Dedifferentiated amniotic fluid mesenchymal stem cell (primary cell): ENCODE results near the gene RRP36.
A peak's percentile ranks its signal among the peaks of the same experiment; 100 is the strongest.
"Not testable (repeated sequence)": the region's sequence is repeated elsewhere in the genome, so short reads cannot be mapped to it uniquely, and the experiment has no call there.

Experiments used
- DNase-seq: peaks from one replicate; pipeline ENCODE4 v3.0.0-alpha.2; 2016; ENCODE audit errors: extremely low spot score

Gene RRP36, protein sequence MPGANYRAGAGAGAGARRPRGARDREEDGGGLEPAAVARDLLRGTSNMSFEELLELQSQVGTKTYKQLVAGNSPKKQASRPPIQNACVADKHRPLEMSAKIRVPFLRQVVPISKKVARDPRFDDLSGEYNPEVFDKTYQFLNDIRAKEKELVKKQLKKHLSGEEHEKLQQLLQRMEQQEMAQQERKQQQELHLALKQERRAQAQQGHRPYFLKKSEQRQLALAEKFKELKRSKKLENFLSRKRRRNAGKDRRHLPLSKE

DNA sequence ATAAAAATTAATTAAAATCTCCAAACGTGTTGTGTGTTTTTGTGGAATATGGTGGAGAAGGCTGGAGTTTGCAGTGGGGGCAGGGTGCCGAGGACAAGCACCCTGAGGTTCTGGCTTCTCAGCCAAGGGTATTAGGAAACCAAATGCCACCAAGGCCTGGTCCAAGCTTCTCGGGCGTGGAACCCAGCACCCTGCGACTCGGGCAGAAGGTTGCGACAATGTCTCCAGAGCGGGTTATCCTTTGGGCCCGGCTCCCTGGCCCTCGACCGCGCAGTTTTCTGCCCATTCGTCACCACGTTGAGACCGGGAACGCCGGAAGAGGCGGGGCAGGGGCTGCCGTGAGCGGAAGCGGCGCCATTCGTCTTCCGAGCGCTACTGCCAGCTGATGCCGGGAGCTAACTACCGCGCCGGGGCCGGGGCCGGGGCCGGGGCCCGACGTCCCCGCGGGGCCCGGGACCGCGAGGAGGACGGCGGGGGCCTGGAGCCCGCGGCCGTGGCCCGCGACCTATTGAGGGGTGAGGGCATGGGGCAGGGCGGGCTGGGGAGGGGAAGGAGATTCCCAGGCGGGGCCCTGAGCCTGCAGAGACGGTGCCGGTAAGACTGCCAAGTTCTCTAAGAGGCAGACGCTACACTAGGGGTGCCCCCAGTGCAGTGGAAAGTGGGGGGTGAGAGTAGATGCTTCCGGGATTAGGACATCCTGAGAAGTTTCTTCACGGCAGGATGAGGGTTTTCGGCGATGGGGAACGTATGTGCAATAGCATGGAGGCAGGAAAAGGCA, at the start of gene RRP36:
RRP36 (plus strand) TSS at position 354 of the 778 bp plus-strand sequence; CDS start at position 386, 32 bp downstream.
- peak; percentile 68 for DNase-seq

DNA sequence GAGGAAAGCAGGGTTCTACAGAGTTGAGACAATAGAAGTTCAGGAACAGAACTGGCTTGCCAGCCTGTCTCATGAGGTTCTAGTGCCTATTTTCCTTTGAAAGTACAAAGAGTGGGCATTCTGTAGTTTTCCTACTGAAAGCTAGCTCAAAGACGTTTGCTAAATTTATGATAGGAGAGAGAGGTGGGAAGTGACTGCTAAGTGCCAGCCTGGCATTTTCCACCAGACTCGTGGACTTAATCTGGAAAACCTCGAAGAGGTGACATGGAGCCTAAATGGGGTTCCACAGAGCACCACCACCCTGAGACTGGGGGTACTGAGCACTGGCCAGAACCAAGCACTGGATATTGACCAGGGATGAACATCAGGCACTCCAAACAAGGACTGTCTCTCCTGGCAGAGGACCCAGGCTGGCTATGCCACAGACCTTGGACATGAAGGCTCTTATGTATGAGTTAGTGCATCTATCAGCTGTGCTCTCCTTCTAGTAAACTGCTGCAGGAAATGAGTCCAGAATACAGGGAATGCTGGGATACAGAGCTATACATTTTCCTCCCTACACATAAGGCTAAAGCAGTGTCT, 49.6 kb upstream of the RRP36 start:
- no peak for DNase-seq

DNA sequence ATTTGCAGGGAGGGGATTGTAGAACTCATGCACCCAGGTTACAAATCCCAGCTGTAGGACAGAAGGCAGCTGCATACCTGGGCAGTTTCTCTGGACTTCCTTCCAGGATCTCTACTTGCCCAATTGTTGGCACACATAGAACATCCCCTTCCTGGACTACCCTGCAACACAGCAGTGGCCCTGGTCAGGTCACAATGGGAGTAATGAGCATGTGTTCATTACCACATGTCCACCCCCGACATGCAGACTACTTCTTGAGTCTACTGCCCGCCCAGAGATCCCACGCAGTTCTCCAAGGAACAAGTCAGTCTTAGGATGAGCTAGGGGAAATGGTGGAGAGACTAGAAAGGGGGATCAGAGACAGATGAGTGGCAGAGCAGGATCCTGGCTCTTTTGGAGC, 47.5 kb upstream of the RRP36 start:
- no peak for DNase-seq

DNA sequence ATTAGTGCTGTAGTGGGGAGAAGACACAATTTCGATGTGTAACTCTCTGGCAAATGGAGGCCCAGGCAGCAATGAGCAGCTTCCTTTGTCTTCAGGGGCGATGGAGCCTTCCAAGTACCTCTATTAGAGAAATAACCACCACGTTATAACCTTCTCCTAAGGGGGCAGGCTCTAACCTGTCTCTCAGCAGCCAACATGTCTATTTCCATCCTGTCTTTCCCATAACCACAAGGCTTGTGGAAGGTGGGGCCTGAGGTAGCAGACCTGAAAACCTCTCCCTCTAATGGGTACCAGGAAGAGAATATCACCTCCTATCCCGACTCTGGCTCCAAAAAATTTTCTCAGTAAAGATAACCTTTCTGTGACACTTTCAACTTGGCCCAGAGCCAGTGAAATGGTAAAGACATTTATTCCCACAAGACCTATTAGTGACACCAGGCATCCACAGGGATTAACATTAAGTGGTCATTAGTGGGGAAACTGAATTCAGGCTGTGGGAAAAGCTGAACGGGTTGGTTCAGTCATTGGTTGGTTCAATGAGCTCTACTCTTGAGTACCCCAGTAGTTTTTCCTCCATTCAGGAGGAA, 46.4 kb upstream of the RRP36 start:
- no peak for DNase-seq

DNA sequence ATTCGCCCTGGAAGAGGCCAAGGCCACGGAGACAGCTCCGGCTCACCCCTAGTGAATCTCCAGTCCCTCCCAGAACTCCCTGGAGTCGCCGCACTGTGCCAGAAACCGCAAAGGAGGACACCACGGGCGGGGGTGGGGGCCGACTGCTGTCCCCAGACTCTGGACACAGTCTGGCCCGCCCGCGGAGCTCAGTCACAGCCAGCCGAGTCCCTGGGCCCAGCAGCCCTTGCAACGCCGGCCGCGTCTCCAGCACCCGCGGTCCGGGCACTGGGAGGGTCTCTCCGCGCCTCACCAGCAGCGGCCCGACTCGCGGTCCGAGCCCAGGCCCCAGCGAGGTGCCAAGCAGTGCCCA, 43.0 kb upstream of the RRP36 start:
- DNase-seq, result no peak

DNA sequence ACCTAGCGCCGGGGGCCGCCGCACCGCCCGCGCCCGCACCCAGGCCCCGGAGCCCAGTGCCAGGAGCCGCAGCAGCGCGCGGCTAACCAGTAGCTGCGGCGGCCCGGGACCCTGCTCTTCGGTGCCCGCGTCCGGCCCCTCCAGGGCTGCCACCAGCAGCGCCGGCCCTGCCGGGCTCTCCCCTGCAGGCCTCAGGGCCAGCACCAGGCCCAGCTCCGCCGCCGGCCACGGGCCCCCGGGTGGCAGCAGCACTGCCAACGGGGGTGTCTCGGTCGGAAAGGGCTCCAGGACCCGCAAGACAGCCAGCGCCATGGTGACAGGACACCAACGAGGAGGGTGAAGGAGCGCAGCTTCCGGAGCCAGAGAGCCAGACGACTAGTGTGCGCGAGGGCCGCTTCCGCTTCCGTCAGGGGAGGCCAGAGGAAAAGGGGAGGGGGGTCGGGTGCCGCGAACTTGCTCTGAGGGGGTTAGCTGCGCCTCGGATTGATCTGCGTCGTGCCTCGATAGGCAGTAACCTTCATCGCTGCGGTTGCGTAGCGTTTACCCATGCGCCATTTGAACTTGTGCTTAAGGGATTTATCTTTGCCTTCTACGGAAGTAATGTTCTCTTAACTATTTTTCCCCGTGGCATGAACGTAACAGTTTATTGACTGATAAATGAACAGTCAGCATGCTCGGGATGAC, 42.4 kb upstream of the RRP36 start, which contains the start of gene PEX6:
PEX6 (minus strand) TSS at position 343 of the 684 bp plus-strand sequence; CDS start at position 312, 31 bp downstream.
- peak; percentile 54 for DNase-seq

DNA sequence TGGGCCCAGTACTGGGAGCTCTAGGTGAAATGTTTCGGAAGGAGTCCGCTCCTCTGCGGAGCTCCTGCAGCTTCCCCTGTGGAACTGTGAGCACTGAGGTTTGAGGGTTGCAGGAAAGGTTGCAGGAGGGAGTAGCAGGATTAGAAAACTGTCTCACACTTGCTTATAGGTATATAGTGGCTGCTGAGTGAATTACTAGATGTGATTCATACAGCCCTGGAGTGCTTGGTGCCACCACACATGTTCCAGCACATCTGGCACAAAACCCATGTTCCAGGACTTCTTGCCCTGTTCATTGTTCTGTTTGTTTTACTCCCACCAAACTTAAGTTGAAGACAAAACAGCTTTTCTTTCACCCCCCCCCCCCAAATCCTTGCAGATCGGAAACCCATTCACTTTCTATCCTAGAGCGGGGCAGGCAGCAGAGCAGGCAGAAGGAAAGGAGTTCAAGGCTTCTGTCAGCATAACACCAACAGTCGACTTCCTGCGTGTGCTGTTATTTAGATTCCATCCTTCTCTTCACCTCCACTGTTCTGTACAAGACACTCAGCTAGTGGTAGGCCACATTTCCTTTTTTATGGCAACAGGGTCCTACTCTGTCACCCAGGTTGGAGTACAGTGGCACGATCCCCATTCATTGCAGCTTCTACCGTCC, 41.8 kb upstream of the RRP36 start:
- no peak for DNase-seq

DNA sequence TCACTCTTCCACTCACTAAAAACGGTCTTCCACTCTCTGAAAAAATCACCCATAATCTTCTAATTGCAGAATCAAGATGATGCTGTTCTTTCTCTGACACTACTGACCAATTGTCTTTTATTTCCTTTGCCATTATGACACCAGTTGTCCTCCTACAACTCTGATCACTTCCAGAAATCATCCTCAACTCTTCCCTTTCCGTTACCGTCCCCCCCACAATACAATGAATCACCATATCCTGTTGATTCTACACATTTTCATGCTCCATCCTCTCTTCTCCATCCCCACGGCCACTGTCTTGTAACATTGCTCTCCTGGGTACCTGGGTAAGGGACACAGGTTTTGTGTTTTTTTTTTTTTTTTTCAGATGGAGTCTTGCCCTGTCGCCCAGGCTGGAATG, 39.6 kb upstream of the RRP36 start:
- DNase-seq, result no peak

DNA sequence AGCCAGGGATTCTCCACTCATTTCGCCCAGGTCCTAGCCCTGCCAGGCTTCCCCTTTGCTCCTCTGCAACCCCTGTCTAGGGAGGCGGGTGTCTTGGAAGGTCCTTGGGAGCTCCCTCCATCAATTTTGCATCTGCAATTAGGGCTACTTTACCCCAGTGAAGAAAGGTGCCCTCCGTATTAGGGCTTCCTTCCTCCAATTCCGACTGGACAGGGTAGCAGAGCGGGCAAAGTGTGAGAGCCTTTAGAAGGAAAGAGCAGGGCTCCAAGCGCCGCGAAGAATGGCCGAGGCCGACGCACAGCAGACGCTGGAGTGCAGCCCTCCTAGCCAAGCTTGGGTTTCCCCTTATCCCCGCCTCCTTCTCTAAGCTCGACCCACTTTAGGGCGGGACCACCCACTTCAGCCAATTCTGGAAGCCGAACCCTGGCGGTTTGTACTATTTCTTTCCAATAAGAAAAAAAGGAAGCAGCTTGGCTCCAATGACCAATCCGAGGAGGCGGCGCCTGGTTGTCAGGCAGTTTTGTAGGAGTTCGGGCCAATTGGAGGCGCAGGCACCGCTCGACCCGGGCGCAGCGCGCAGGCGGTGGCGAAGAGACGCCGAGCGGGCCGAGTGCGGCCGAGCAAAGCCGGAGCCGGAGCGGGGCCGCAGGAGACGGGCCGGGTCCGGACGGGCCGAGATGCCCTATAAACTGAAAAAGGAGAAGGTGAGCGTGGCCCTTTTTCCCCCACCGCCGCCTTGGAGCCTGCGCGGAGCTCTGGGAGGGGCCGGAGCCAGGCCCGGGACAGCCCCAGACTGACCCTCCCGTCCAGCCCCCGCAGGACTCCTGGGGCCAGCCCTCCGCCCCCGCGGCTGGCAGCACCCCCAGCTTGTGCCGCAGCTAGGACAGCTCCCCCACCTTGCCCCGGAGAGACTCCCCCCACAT, 37.2 kb upstream of the RRP36 start, which contains the start of gene PPP2R5D:
PPP2R5D (plus strand) TSS at position 570 of the 923 bp plus-strand sequence; CDS start at position 678, 108 bp downstream.
- DNase-seq, result peak; percentile 100

DNA sequence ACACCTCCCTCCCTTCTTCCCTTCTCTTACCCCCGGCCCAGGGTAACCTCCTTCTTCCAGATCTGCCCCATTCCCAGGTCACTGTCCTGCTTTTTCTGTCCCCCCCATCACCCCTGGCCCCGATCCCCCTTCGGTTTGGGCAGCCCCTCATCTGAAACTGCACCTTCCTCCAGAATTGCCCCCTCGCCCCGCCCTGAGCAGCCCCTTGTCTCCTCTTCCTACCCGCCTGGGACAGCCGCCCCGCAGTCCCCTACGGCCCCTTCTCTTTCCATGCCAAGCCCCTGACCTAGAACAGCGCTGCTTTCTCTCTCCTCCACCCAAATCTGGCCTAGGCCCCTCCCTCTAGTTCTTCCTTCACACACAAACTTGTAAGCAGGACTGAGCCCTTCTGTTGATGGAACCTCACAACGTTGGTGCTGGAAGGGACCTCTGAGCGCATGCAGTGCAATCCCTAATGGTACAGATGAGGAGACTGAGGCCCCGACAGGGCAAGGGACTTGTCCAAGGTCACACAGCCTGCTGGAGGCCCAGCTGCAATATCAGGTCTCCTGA, 36.4 kb upstream of the RRP36 start:
- no peak for DNase-seq

DNA sequence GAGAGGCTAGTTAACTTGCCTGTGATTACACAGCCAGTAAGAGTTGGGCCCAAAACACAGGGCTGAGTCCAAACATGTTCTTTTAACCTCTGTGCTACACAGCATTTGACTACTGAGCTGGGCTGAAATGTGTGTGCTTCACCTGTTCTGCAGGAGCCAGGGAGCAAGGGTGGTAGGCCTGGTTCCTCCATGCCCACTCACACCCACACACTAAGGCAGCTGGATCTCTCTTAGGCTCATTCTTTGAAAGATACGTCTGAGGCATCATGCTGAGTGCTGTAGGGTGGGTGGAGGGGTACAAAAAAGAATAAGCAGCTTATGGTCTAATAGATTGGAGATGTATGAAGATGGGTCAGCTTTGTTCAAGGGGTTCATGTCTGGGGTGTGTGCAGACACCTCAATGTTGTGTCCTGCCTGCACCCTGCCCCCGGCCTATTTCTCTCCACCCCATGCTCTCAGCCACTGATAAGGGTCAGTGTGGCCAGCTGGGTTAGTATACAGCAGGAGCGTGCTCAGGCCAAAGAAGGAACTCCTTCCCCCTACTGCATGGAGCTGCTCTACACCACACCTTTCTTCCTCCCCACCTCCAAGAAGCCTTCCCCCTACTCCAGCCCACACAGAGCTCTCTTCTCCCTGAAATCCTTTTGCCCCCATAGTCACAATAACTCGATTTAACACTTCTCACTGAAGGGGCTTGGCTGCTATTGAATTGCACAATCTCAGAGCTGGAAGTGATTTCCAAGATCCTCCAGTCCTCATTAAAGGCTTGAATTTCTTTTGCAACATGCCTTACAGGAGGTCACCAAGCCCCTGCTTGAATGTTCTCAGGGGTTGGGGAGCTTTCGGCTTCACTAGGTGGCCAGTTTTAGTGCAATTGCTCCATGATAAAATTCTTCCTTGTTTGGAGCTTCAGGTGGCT, 33.6 kb upstream of the RRP36 start:
- no peak for DNase-seq

DNA sequence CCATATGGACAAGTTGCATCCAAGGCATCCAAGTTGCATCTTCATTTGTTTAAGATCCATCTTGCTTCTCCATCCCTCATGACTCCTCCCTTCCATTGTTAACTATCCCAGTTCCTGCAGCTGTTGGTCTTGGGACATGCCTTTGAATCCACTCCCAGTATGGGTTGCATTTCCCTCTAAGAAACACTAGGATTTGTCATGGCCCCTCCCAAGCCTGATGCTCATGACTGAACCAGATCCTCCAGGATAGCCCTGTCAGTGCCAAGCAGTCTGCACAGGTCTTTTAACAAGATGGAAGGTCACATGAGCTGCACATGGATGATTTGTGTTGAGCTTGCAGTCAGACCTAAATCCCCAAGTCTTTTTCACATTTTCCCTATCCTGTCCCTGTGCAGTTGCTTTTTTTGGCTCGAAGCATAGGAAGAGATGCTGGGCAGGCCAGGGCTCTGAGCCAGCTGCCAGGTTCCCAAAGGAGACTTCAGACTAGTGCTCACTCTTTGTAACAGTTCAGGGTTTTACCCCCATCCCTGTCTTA, 32.9 kb upstream of the RRP36 start:
- DNase-seq, result no peak

DNA sequence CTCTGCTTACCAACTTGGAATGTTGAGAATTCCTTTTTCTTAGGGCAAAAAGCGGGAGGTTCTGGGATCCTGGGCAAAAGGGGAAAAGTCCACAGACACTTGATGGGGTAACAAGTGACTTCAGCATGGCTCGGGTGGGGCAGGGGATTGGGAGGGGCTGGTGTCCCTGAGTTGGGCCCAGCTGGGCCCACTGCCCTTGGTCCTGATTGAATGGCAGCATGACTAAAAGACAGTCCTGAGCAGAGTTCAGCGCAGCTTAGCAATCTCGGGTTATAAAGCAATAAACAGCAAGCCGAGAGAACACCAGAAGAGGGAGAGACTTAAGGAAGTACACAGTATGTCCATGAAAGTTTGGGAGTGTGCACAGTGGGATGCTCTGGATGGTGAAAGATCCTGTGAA, 31.5 kb upstream of the RRP36 start:
- DNase-seq, result no peak

DNA sequence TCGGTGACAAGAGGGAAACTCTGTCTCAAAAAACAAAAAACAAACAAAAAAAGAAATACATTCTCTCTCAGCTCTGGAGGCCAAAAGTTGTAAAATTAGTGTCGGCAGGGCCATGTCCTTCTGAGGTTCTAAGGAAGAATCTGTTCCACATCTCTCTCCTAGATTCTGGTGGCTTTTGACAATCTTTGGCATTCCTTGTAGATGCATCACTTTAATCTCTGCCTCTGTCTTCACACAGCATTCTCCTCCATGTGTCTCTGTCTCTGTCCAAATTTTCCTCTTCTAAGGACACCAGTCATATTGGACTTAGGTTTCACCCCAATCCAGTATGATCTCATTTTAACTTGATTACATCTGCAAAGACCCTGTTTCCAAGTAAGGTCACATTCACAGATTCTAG, 28.0 kb upstream of the RRP36 start:
- no peak for DNase-seq

DNA sequence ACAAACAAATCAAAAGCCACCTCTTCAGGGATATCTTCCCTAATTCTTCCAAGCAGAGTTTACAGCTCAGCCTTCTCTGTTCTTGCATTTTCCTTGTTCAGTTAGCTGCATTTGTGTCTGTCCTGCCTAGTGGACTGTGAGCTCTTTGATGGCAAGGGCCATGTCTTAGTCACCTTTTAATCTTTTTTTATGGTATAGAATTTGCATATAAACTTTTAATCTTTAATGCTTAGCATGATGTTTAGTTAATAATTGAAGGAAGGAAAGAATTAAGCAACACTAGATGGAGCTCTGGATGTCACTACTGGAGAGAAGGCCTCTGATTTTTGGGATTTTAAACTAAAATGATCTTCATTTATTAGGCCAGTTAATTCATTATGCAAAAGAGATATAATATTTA, 24.9 kb upstream of the RRP36 start:
- DNase-seq, result no peak

DNA sequence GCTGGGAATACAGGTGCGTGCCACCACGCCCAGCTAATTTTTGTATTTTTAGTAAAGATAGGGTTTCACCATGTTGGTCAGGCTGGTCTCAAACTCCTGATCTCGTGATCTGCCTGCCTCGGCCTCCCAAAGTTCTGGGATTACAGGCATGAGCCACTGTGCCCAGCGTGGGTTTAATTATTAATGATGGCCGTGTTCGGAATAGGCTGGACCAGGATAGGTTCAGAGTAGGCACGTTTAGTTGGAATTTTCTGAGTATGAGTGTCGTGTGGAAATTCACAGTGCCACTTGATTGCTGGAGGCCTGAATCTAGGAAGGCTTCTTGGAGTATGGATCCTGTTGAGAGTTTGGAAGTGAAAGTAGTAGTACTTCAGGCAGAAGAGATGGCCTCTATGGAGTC, 23.2 kb upstream of the RRP36 start:
- not testable (repeated sequence) for DNase-seq

DNA sequence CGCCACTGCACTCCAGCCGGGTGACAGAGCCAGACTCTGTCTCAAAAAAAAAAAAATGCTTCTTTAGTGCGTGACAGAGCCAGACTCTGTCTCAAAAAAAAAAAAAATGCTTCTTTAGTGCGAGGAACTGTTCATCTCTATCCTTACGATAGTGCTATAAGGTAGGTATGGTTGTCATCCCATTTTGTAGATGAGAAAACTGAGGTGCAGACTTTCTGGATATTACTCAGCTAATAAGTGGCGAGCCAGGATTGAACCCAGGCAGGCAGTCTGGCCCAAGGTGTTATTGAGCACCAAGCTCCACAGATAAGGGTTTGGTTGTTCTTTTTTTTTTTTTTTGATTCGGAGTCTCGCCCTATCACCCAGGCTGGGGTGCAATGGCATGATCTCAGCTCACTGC, 19.6 kb upstream of the RRP36 start:
- DNase-seq, result no peak

DNA sequence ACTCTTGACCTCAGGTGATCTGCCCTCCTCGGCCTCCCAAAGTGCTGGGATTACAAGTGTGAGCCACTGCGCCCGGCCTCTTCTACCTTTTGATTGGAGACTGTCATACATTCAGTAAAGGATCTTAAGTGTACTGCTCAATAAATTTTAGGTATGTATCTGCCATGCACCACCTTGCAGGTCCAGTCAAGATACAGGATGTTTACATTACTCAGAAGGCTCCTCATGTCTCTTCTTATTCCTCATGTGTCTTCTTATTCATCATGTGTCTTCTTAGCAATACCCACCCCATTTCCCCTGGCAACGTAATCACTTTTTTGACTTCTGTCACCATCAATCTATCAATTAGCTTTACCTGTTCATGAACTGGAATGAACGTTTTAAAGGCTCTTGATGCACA, 15.6 kb upstream of the RRP36 start:
- DNase-seq, result no peak

DNA sequence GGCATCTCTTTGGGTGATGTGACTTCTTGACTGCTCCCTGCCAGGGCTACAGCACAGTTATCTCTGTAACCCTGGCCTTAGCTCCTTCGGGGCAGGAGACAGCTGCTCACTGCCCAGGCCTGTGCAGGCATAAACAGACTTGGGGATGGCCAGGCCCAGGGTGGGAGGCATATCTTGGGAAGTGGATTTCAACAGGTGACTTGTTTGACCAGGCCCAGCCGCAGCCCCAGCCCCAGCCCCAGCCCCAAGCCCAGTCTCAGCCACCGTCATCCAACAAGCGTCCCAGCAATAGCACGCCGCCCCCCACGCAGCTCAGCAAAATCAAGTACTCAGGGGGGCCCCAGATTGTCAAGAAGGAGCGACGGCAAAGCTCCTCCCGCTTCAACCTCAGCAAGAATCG, 15.2 kb upstream of the RRP36 start:
- DNase-seq, result no peak
